Bronchial epithelial cell (primary cell): ENCODE measurements around the gene RAD21L1. TPM values are rescaled to one million over a fixed set of nuclear protein-coding genes. Genes with fewer than 3 reads are reported as not detected.

ENCODE experiments used
- DNase-seq: peaks from one replicate; pipeline ENCODE4 v3.0.0-alpha.2; 2010; ENCODE audit warnings: low read depth
- FAIRE-seq: peaks from 2 replicates; lab custom pipeline; 2011; peaks lifted over from hg19 to GRCh38; lab: Jason Lieb, UNC
- H3K27me3 ChIP-seq: 2 replicates; pipeline ENCODE4 v1.5.1; 2011; ENCODE audit warnings: low read length; ENCODE audit not compliant: control insufficient read depth, insufficient read depth
- H3K36me3 ChIP-seq: 2 replicates; pipeline ENCODE4 v1.5.1; 2011; ENCODE audit warnings: low read length; ENCODE audit not compliant: control insufficient read depth, insufficient read depth
- H3K4me3 ChIP-seq: 2 replicates; pipeline ENCODE4 v1.5.1; 2011; ENCODE audit warnings: mild to moderate bottlenecking, low read depth, low read length, control low read depth
- CTCF ChIP-seq: IDR thresholded peaks from 2 replicates; pipeline ENCODE4 v1.5.1; 2011; ENCODE audit warnings: mild to moderate bottlenecking, moderate library complexity, low read length, control low read depth, inconsistent platforms; ENCODE audit not compliant: insufficient read depth, severe bottlenecking
- total RNA-seq: library from RNA; depleted of rRNA; stranded (reverse); fragments of >200 nt; gene quantifications from 2 replicates; pipeline ENCODE4 v1.2.1, GENCODE V29; 2014

The RAD21L1 gene
- total RNA-seq, 1 donor from 2014 or later: under 0.01 TPM

- FAIRE-seq: no peak
Measured at GRCh38 chr20:1265916-1266166, 40.0 kb downstream of the RAD21L1 start.

GRCh38 chr20:1266167-1266973, 40.5 kb downstream of the RAD21L1 start, which contains the start of gene SNPH:
Gene SNPH (plus strand): TSS chr20:1266294. CDS start chr20:1296240, 29,946 bp downstream.
- DNase-seq: peak; percentile 64
- TF ChIP-seq CTCF: no peak
- FAIRE-seq: no peak

More at GRCh38 chr20:1265916-1266166, 40.0 kb downstream of the RAD21L1 start:
- DNase-seq: no peak
- Histone ChIP-seq H3K36me3 (no peaks in the 10 kb centered on the region), H3K27me3 (peaks cover 1% of the 10 kb centered on the region), H3K4me3 (peak overlapping the region; percentile 59)
- TF ChIP-seq CTCF: no peak

GRCh38 chr20:1267161-1267560, 41.3 kb downstream of the RAD21L1 start:
- FAIRE-seq: no peak
- TF ChIP-seq CTCF: no peak
- Histone ChIP-seq H3K4me3 (no peak overlapping the region), H3K27me3 (no peaks in the 10 kb centered on the region), H3K36me3 (no peaks in the 10 kb centered on the region)
- DNase-seq: no peak

More at GRCh38 chr20:1266167-1266973, 40.5 kb downstream of the RAD21L1 start, which contains the start of gene SNPH:
- Histone ChIP-seq H3K36me3 (no peaks in the 10 kb centered on the region), H3K4me3 (peak within 1 kb of the TSS; percentile 59), H3K27me3 (no peaks in the 10 kb centered on the region)

GRCh38 chr20:1267809-1268374, 42.0 kb downstream of the RAD21L1 start:
- no peak for TF ChIP-seq CTCF
- no peak overlapping the region for H3K4me3 ChIP-seq
- FAIRE-seq: no peak
- no peaks in the 10 kb centered on the region for H3K36me3 ChIP-seq
- no peak for DNase-seq
- no peaks in the 10 kb centered on the region for H3K27me3 ChIP-seq

GRCh38 chr20:1269235-1269634, 43.4 kb downstream of the RAD21L1 start:
- no peak for DNase-seq
- Histone ChIP-seq H3K36me3 (no peaks in the 10 kb centered on the region), H3K4me3 (no peak overlapping the region), H3K27me3 (no peaks in the 10 kb centered on the region)
- peak; percentile 82 for FAIRE-seq
- TF ChIP-seq CTCF: no peak
